GM12874 (cell line): Measurements from ENCODE around the gene TTLL5.

ENCODE experiments used
- CTCF ChIP-seq: IDR thresholded peaks from 2 replicates; pipeline ENCODE4 v1.5.1; 2011; ENCODE audit warnings: low read depth, mild to moderate bottlenecking, control low read depth, low read length, moderate library complexity; ENCODE audit not compliant: insufficient read depth

The TTLL5 gene

DNA sequence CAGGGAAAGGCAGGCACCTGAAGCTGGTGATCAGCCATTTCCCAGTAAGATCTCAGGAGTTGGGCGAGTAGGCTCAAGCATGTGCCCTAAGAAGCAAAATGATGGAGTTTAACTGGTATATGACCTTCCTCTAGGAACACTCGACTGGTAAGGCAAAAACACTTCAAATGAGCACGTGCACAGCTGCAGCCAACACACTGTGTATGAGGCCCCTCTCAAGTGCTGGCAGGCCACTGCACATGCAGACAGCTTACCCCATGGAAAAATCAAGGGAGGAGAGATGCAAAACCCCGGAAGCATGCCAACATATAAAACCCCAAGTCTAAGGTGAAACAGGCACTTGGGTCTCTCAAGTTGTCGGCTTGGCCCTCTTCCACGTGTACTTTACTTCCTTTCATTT lies 39.2 kb downstream of the TTLL5 start:
- no peak for TF ChIP-seq CTCF

DNA sequence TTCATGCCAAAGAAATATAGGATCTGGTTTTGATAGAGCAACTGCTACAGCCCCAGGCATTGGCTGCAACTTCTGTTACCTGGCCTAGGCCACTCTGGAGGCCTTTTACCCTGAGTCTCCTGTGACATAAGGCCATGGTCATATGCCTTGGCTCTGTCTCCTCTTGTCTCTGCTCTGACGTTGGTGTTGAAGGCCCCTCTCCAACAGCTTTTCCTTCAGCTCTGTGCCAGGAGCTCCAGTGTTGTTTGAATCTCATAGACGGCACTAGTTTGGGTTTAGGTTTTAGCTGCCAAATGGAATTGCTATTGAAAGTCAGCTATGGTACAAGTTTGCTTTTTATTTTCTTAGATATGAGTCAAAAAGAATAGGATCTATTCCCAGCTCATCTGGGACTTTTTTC lies 41.1 kb downstream of the TTLL5 start:
- TF ChIP-seq CTCF: no peak

DNA sequence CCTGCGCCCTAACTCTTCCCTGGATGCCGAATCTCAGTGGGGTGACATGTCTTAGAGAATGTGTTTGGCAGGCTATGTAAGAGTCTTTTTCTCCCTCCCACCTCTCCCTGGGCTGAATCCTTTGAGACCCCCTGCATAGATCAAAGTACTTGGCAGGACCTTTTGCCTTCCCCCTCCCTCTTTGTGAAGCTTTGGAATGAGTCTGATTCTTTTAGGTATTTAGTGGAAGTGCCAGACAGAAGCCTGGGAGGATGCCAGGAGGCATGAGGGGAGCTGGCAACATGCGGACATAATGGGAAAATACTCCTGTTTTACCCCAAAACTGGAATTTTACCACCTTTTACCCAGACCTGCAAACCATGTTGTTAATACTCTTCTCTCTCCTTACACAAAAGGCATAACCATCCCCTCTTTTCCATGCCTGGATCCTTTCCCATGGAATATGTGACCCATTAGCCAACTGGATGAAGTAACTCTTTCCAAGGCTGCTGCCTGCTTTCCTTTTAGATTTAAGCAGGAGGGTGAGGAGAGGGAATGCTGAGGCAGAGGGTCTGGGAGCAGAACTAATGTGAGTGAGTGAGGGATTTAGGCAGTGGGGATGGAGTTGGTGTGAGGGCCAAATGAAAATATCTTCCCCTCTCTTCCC lies 41.7 kb downstream of the TTLL5 start:
- TF ChIP-seq CTCF: no peak

DNA sequence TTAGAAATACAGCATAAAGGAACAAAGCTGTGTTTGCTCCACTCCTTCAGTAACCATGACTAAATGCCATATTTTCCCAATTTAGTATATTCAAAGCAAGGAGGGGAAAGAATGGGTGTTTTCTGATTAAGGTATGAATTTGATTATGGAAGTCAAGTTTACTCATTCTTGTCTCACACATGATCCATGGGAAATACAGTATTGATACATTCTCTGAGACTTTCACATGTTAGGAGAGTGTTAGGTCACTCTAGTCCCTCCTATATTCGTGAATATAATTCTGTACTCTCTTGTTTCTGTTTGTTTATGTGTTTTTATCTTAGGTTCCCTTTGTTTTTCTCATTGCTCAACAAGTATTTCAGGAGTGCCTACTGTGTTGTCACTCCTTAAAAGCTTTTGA lies 42.4 kb downstream of the TTLL5 start:
- TF ChIP-seq CTCF: no peak

GRCh38 chr14:75705014-75705413 lies 44.0 kb downstream of the TTLL5 start:
- TF ChIP-seq CTCF: no peak

GRCh38 chr14:75709207-75709812 lies 48.3 kb downstream of the TTLL5 start:
- peak; percentile 60 for TF ChIP-seq CTCF

GRCh38 chr14:75711105-75711795 lies 50.2 kb downstream of the TTLL5 start:
- TF ChIP-seq CTCF: peak; percentile 78
